Retinal pigment epithelial cell (primary cell): ENCODE results near the gene CFAP410.
"Not testable (repeated sequence)": the region's sequence is repeated elsewhere in the genome, so short reads cannot be mapped to it uniquely, and the experiment has no call there.

Experiments
- DNase-seq: peaks from one replicate; pipeline ENCODE4 v3.0.0-alpha.2; 2010; ENCODE audit warnings: low read depth
- H3K4me3 ChIP-seq: 2 replicates; pipeline ENCODE4 v1.5.1; 2011; ENCODE audit warnings: mild to moderate bottlenecking, low read length, control low read depth, moderate library complexity
- TF ChIP-seq, protein P1 (sequence below): conservative IDR thresholded peaks from 2 replicates; pipeline ENCODE4 v1.5.1; 2011; ENCODE audit warnings: low read depth, low read length, control low read depth, inconsistent platforms

The CFAP410 gene

GRCh38 chr21:44368711-44369446 is 29.7 kb upstream of the CFAP410 start:
- TF ChIP-seq, protein P1, sequence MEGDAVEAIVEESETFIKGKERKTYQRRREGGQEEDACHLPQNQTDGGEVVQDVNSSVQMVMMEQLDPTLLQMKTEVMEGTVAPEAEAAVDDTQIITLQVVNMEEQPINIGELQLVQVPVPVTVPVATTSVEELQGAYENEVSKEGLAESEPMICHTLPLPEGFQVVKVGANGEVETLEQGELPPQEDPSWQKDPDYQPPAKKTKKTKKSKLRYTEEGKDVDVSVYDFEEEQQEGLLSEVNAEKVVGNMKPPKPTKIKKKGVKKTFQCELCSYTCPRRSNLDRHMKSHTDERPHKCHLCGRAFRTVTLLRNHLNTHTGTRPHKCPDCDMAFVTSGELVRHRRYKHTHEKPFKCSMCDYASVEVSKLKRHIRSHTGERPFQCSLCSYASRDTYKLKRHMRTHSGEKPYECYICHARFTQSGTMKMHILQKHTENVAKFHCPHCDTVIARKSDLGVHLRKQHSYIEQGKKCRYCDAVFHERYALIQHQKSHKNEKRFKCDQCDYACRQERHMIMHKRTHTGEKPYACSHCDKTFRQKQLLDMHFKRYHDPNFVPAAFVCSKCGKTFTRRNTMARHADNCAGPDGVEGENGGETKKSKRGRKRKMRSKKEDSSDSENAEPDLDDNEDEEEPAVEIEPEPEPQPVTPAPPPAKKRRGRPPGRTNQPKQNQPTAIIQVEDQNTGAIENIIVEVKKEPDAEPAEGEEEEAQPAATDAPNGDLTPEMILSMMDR: no peak
- no peak overlapping the region for H3K4me3 ChIP-seq
- no peak for DNase-seq

DNA sequence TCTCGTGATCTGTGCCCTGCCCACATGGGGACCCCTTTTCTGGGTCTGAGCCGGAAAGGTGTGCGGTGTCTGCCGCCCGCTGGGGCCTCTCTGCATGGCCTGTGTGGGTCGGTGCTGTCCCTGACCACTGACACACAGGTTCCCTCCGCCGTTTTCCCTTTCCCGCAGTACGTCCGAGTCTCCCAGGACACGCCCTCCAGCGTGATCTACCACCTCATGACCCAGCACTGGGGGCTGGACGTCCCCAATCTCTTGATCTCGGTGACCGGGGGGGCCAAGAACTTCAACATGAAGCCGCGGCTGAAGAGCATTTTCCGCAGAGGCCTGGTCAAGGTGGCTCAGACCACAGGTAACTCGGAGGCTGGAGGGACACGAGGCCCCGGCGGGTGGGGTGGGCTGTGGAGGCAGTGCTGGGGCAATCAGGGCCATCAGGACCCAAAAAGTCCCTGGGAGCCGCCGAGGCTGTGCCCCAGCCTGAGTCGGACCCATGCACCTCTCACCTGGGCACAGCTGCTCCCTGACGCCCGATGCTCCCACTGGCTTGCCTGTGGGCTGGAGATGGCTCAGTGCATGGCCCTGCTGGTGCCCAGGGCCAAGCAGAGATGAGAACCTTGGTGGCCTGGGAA is 27.5 kb upstream of the CFAP410 start:
- TF ChIP-seq, protein P1: no peak
- no peak for DNase-seq
- H3K4me3 ChIP-seq: no peak overlapping the region

- H3K4me3 ChIP-seq: no peak overlapping the region
- TF ChIP-seq, protein P1: no peak
- no peak for DNase-seq
Observed at GRCh38 chr21:44365967-44366585, 26.9 kb upstream of the CFAP410 start.

- DNase-seq: no peak
- no peak overlapping the region for H3K4me3 ChIP-seq
- TF ChIP-seq, protein P1: no peak
Observed at GRCh38 chr21:44365251-44365966, 26.2 kb upstream of the CFAP410 start.

DNA sequence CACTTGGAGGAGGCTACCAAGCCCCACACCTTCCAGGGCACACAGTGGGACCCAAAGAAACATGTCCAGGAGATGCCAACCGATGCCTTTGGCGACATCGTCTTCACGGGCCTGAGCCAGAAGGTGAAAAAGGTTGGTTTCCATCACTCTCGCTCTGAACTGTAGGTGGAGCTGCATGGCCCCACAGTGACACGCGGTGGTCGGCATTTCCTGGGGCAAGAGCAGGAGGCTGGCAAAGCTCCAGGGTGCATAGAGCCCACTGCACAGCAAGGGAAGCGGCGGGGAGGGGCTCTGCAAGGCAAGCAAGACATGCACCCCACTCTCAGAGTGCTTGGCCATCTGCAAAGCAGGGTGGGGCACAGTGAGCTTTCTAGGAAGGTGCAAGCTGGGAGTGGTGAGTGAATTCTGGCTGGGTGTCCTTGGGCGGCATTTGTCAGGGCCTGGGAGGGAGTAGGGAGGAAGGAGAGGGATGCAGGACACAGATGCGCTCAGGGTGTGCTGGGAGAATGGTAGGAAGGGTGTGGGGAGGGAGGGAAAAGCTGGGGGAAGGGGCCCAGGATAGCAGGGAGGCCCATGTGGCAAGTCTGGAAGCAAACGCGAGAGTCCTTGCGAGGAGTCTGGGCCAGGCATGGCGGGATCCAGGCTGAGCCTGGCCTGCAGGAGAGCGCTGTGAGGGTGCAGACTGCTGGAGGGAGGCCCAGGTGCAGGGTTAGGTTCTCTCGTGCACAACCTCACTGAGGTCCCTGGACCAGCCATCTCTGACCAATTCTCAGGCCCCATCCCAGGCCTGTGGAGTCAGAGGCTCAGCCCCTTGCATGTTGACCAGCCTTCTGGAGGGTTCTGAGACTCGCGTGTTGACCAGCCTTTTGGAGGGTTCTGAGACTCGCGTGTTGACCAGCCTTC is 25.2 kb upstream of the CFAP410 start:
- no peak for DNase-seq
- no peak overlapping the region for H3K4me3 ChIP-seq
- TF ChIP-seq, protein P1: no peak

GRCh38 chr21:44363278-44363677 is 24.1 kb upstream of the CFAP410 start:
- H3K4me3 ChIP-seq: no peak overlapping the region
- TF ChIP-seq, protein P1: no peak
- no peak for DNase-seq

- not testable (repeated sequence) for DNase-seq
Observed at GRCh38 chr21:44361903-44362302, 22.7 kb upstream of the CFAP410 start.

More at GRCh38 chr21:44361903-44362302, 22.7 kb upstream of the CFAP410 start:
- not testable (repeated sequence) for H3K4me3 ChIP-seq
